Skeletal muscle cell (primary cell): ENCODE results near the gene STON1.
"Not testable (repeated sequence)": the region's sequence is repeated elsewhere in the genome, so short reads cannot be mapped to it uniquely, and the experiment has no call there.

Experiments
- DNase-seq: peaks from one replicate; pipeline ENCODE4 v3.0.0-alpha.2; 2010; ENCODE audit warnings: low read depth
- H3K4me3 ChIP-seq: 2 replicates; pipeline ENCODE4 v1.5.1; 2011; ENCODE audit warnings: low read depth, mild to moderate bottlenecking, control low read depth, low read length, moderate library complexity

Gene STON1

GRCh38 chr2:48566592-48567310 lies 36.8 kb downstream of the STON1 start:
- DNase-seq: no peak
- no peak overlapping the region for H3K4me3 ChIP-seq

DNA sequence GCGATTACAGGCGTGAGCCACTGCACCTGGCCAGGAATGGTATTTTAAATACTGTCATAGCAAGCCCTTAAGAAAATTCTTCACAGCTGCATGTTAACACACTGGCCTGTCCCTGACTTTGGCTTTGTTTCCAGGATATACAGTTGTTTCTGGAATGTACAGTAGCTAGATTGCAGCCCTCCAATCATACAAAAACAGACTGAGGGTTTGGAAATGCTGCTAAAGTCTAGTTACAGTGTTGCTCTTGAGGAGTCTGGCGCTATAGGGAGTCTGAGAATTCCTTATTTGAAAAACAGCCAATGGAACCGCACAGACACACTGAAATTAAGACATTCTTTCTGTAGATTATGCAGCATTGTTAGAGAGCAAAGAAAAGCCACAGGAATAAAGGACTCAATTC lies 37.7 kb downstream of the STON1 start:
- no peak for DNase-seq
- no peak overlapping the region for H3K4me3 ChIP-seq

GRCh38 chr2:48568547-48568946 lies 38.6 kb downstream of the STON1 start:
- H3K4me3 ChIP-seq: no peak overlapping the region

DNA sequence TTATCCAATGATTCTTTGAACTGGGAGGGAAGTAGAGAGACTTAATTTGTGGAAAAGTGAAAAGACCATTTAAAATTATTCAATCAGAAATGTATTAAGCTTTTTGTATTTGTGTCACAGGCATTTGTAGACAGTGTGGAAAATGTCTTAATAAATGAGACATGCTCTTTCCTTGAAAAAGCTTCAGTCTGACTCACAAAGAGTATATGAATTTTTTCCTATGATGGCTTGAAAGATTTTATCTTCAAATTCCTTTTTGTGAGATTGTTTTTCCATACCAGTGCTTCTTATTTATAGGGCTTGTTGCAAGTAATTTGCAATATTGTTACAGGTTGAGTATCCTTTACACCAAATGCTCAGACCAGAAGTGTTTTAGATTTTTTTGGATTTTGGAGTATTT lies 39.5 kb downstream of the STON1 start:
- no peak for DNase-seq

More at GRCh38 chr2:48568547-48568946, 38.6 kb downstream of the STON1 start:
- DNase-seq: no peak

GRCh38 chr2:48572816-48573215 lies 42.9 kb downstream of the STON1 start:
- no peak overlapping the region for H3K4me3 ChIP-seq
- no peak for DNase-seq

More for the DNA sequence above, 39.5 kb downstream of the STON1 start:
- no peak overlapping the region for H3K4me3 ChIP-seq

DNA sequence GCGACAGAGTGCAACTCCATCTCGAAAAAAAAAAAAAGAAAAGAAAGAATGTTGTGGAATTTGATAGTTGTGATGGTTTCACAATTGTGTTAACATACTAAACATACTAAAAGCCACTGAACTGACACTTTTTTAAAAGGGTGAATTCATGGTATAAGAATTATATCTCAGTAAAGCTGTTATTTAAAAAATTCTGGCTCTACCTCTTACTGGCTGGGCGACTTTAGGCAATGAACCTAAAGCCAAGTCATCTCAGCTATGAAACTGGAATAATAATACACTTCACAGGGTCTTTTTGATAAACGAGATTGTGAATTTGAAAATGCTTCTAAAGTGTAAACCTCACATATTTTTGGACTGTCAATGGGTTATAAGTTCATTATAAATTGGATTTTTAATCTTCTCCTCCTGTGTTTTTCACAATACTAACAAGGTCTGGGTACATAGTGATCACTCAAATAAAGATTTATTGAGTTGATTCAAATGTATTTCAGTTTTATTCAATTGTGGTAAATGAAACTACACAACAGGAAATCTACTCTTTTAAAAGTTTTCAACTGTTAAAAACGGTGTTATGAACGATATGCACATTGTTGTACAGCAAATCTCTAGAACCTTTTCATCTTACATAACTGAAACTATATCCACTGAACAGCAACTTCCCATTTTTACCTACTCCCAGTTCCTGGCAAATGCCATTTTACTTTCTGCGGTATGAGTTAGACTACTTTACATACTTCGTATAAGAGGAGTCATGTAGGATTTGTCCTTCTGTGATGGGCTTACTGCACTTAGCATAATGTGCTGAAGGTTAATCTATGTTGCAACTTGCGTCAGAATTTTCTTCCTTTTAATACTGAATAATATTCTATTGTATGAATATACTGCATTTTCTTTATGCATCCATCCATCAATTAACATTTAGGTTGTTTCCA lies 44.7 kb downstream of the STON1 start:
- DNase-seq: no peak

GRCh38 chr2:48578313-48578712 lies 48.4 kb downstream of the STON1 start:
- DNase-seq: no peak
- H3K4me3 ChIP-seq: no peak overlapping the region

More for the DNA sequence above, 44.7 kb downstream of the STON1 start:
- H3K4me3 ChIP-seq: no peak overlapping the region

DNA sequence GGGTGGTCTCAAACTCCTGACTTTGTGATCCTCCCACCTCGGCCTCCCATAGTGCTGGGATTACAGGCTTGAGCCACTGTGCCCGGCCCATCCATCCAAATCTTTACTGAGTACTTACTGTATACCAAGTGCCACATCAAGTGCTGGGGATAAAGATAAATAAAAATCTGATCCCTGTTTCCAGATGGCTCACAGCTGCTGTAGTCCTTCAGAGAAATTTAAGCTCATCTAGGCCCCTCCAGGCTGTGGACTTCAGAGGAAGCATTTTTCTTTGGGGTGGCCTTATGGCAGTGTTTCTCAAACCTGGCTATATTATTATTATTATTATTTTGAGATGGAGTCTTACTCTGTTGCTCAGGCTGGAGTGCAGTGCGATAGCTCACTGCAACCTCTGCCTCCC lies 54.0 kb downstream of the STON1 start:
- no peak for DNase-seq

GRCh38 chr2:48584551-48584950 lies 54.6 kb downstream of the STON1 start:
- DNase-seq: no peak

More for the DNA sequence above, 54.0 kb downstream of the STON1 start:
- no peak overlapping the region for H3K4me3 ChIP-seq

DNA sequence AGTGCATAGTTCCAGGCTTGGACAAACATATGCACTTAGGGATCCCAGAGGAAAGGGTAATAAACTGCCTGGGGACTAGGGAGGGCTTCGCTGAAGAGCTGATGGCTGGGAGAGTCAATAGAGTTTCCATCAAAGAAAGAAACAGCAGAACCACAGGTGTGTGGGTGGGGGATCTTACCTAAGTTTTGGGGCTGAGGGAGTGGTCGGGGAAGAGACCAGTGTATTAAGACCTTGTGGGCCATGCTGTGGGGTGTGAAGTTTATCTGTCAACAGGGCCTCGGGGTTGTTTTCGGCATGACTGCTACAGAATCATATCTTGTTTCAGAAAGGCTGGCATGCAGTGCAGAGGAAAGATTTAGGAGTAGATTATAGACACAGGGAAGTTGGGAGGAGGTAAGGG lies 56.5 kb downstream of the STON1 start:
- H3K4me3 ChIP-seq: no peak overlapping the region
- DNase-seq: no peak

More at GRCh38 chr2:48584551-48584950, 54.6 kb downstream of the STON1 start:
- no peak overlapping the region for H3K4me3 ChIP-seq

DNA sequence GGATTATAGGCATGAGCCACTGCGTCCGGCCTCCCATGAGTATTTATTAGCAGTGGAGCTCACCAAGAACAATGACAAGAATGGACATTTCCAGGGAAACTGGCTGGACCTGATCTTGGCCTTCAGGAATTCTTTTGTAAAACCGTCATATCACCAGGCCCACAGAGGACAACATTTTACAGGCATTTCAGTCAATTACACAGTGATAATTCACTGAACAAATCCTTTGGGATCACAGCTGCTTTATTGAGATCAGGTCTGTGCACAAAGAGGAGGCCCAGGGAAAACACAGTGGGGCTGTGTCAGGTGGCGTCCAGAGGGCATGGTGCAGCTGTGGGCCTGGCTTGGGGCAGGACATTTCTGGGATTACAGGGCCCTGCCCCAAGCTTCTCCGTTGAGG lies 57.6 kb downstream of the STON1 start:
- no peak for DNase-seq
- no peak overlapping the region for H3K4me3 ChIP-seq

DNA sequence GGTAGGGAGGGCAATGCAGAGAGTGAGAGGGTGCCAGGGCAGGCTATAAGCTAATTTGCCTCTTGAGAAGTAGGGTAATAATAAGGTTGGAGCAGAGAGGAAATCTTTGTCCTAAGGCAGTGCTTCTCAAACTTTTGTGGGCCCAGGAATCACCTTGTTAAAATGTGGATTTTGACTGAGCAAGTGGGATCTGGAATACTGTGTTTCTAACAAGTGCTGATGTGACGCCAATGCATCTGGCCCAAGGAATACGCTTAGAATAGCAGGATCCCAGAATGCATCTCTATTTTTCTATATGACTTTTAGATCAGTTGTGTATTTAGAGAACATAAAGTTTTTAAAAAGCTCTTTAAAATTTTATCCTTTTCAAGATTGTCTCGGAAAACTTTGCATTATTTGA lies 58.0 kb downstream of the STON1 start:
- no peak for DNase-seq
- no peak overlapping the region for H3K4me3 ChIP-seq

GRCh38 chr2:48588745-48589144 lies 58.8 kb downstream of the STON1 start:
- no peak for DNase-seq

GRCh38 chr2:48589170-48589767 lies 59.3 kb downstream of the STON1 start:
- DNase-seq: no peak

More at GRCh38 chr2:48588745-48589144, 58.8 kb downstream of the STON1 start:
- H3K4me3 ChIP-seq: no peak overlapping the region

DNA sequence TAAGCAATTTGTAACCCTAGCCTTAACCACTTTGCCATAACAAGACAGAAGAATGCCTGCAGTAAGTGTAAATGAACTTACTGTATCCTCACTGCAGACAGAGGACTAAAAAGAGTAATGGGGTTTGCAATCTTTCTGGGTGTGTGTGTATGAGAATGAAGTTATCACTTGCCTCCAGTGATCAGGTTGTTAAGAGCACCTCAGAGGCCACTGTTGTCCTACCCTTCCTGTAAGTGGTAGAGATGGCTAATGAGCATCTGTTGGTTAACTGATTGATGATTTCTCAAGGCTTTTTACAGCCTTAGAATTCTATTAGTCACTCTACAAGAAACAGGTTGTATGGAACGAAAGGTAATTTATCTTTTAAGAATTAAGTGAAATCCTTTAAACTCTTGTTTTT lies 60.1 kb downstream of the STON1 start:
- H3K4me3 ChIP-seq: no peak overlapping the region
- no peak for DNase-seq

More at GRCh38 chr2:48589170-48589767, 59.3 kb downstream of the STON1 start:
- no peak overlapping the region for H3K4me3 ChIP-seq

- H3K4me3 ChIP-seq: no peak overlapping the region
- no peak for DNase-seq
These were observed 62.1 kb downstream of the STON1 start for GRCh38 chr2:48592067-48592466.

DNA sequence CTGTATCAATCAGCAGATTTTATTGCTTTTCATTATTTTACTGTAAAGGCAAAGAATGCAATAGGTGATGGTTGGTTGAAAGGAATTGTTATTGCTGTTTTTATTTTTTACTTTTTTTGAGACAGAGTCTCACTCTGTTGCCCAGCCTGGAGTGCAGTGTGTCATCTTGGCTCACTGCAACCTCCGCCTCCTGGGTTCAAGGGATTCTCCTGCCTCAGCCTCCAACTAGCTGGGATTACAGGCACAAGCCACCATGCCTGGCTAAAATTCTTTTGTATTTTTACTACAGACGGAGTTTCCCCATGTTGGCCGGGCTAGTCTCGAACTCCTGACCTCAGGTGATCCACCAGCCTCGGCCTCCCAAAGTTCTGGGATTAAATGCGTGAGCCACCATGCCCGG lies 66.8 kb downstream of the STON1 start:
- not testable (repeated sequence) for DNase-seq, H3K4me3 ChIP-seq

DNA sequence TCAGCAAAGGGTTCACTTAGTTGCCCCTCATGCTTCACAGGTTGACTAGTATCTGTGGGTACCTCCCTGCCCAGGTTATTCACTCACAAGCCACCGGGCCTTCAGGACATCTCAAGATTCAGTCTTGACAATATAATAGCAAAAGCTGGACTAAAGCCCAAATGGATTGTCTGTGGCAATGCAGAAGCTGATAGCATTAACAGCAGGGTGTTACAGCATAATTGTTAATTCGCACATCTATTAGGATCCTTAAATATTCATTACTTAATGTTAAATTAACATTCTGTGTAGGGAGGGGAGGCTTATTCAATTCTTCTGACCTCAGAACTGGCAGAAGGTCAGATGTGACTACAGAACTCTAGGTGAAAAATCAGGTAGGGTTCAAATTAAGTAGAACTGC lies 67.5 kb downstream of the STON1 start:
- DNase-seq: no peak
- H3K4me3 ChIP-seq: no peak overlapping the region

- no peak overlapping the region for H3K4me3 ChIP-seq
- no peak for DNase-seq
These were observed 70.4 kb downstream of the STON1 start for GRCh38 chr2:48600204-48600813.

DNA sequence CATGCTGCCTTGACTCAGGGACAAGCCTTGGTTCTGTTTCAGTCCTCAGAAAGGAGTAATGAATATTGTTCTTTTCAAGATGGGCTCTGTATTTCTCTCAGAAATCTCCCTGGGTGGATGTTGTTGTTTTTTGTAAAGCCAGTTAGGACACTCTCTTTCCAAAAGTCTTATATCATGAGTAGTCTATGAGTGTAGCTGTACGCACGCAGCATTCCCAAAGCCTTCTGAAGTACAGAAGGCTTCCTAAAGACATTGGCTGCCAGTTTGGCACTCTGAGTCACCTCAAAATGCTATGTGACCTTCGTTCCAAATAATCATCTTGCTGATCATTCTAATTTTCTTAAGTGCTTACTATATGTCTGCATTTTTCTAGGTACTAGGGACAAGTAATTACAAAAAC lies 71.0 kb downstream of the STON1 start:
- DNase-seq: peak; percentile 48

More for the DNA sequence above, 71.0 kb downstream of the STON1 start:
- H3K4me3 ChIP-seq: no peak overlapping the region
